ENCODE results near the gene DOCK3. TPM values are rescaled to one million over a fixed set of nuclear protein-coding genes. Genes with fewer than 3 reads are reported as not detected.

The DOCK3 gene
- total RNA-seq, 4 donors from 2014 or later = 5.5 to 10.0 (median 8.7) TPM

GRCh38 chr3:51271172-51271571 lies 596.4 kb downstream of the DOCK3 start:
- TF ChIP-seq POLR2A (IDR thresholded peaks at IDR 0.05) (no peak), EP300 (IDR thresholded peaks at IDR 0.05) (no peak), POLR2AphosphoS5 (IDR thresholded peaks at IDR 0.05) (no peak), CTCF (IDR thresholded peaks at IDR 0.05) (no peak)
- no peaks in the 10 kb centered on the region for H3K27me3 ChIP-seq
- H3K27ac ChIP-seq = no peak overlapping the region
- 63% methylated on average over 1 of the region's 1 CpG; no CpG with 5 or more reads in 1 of the 2 donors for WGBS, 2 donors (ENCODE audit: low coverage in 1 of 2)
- peaks cover 0 to 7% (median 0%) of the 10 kb centered on the region in 3 donors for H3K9me3 ChIP-seq
- ATAC-seq = no peak
- H3K36me3 ChIP-seq = peaks cover 0 to 32% of the 10 kb centered on the region in 2 donors
- H3K4me3 ChIP-seq = no peak overlapping the region
- no peaks in the 10 kb centered on the region for H3K4me1 ChIP-seq

- Histone ChIP-seq H3K27me3 (no peaks in the 10 kb centered on the region), H3K4me1 (no peaks in the 10 kb centered on the region), H3K27ac (no peak overlapping the region), H3K36me3 (peaks cover 0 to 44% of the 10 kb centered on the region in 2 donors), H3K4me3 (no peak overlapping the region), H3K9me3 (no peaks in the 10 kb centered on the region)
- no peak for ATAC-seq
- 56 to 80% methylated on average over 2 of the region's 2 CpGs for WGBS, 2 donors (ENCODE audit: low coverage in 1 of 2)
- TF ChIP-seq POLR2A (IDR thresholded peaks at IDR 0.05) (no peak), CTCF (IDR thresholded peaks at IDR 0.05) (no peak)
Observed at GRCh38 chr3:51274052-51274451, 599.3 kb downstream of the DOCK3 start.

GRCh38 chr3:51275111-51275805 lies 600.5 kb downstream of the DOCK3 start:
- Histone ChIP-seq H3K4me3 (no peak overlapping the region), H3K27ac (no peak overlapping the region), H3K27me3 (no peaks in the 10 kb centered on the region), H3K9me3 (no peaks in the 10 kb centered on the region), H3K36me3 (peaks cover 0 to 51% of the 10 kb centered on the region in 2 donors), H3K4me1 (no peaks in the 10 kb centered on the region)
- ATAC-seq = no peak
- WGBS, 2 donors (ENCODE audit: low coverage in 1 of 2) = 47 to 68% methylated on average over 3 to 5 of the region's 5 CpGs
- TF ChIP-seq POLR2AphosphoS5 (IDR thresholded peaks at IDR 0.05) (no peak), EP300 (IDR thresholded peaks at IDR 0.05) (no peak), POLR2A (IDR thresholded peaks at IDR 0.05) (no peak), CTCF (IDR thresholded peaks at IDR 0.05) (no peak)

GRCh38 chr3:51276046-51276445 lies 601.3 kb downstream of the DOCK3 start:
- TF ChIP-seq POLR2A (IDR thresholded peaks at IDR 0.05) = no peak
- no peak for TF ChIP-seq POLR2AphosphoS5 (IDR thresholded peaks at IDR 0.05)
- no peak for TF ChIP-seq CTCF (IDR thresholded peaks at IDR 0.05)
- no peak for TF ChIP-seq EP300 (IDR thresholded peaks at IDR 0.05)
- no peaks in the 10 kb centered on the region for H3K4me1 ChIP-seq
- no peak for ATAC-seq
- H3K4me3 ChIP-seq = no peak overlapping the region
- WGBS, 2 donors (ENCODE audit: low coverage in 1 of 2) = 50 to 91% methylated on average over 1 of the region's 1 CpG
- H3K36me3 ChIP-seq = peaks cover 0 to 51% of the 10 kb centered on the region in 2 donors
- H3K27me3 ChIP-seq = no peaks in the 10 kb centered on the region
- H3K27ac ChIP-seq = no peak overlapping the region
- H3K9me3 ChIP-seq = no peaks in the 10 kb centered on the region

- ATAC-seq = no peak
- H3K4me1 ChIP-seq = no peaks in the 10 kb centered on the region
- no peaks in the 10 kb centered on the region for H3K9me3 ChIP-seq
- H3K27me3 ChIP-seq = no peaks in the 10 kb centered on the region
- 100% methylated on average over 1 of the region's 2 CpGs for WGBS, 2 donors (ENCODE audit: low coverage in 1 of 2)
- peaks cover 0 to 55% of the 10 kb centered on the region in 2 donors for H3K36me3 ChIP-seq
- TF ChIP-seq POLR2AphosphoS5 (IDR thresholded peaks at IDR 0.05) (no peak), CTCF (IDR thresholded peaks at IDR 0.05) (no peak), POLR2A (IDR thresholded peaks at IDR 0.05) (no peak), EP300 (IDR thresholded peaks at IDR 0.05) (no peak)
- no peak overlapping the region for H3K27ac ChIP-seq
- H3K4me3 ChIP-seq = no peak overlapping the region
Observed at GRCh38 chr3:51279448-51279847, 604.7 kb downstream of the DOCK3 start.

Data from gastroesophageal sphincter (tissue), 4 donors.